Left lung (tissue), 10 donors: ENCODE results near the gene SNX1. TPM values are rescaled to one million over a fixed set of nuclear protein-coding genes. Genes with fewer than 3 reads are reported as not detected.
A peak's percentile ranks its signal among the peaks of the same experiment; 100 is the strongest.
"Not testable (repeated sequence)": the region's sequence is repeated elsewhere in the genome, so short reads cannot be mapped to it uniquely, and the experiment has no call there.

Experiments used
- ATAC-seq: fragments of 200-7000 bp; cut with Tn5 transposase; one replicate; pipeline ENCODE4 v1.9.1; 2020; ENCODE audit warnings: moderate library complexity
- DNase-seq, 4 donors: peaks; one replicate each; pipeline ENCODE4 v3.0.0-alpha.2; 2013 to 2020
- H3K27ac ChIP-seq, 2 donors: fragments of 200-600 bp; sonication (generic) in 1 of 2; one replicate each; pipeline versions ENCODE4 v1.5.0 to v1.8.0; 2020 to 2021
- H3K27me3 ChIP-seq, 2 donors: fragments of 200-600 bp; sonication (generic) in 1 of 2; one replicate each; pipeline versions ENCODE4 v1.5.0 to v1.8.0; 2020 to 2021
- H3K36me3 ChIP-seq, 2 donors: fragments of 200-600 bp; sonication (generic) in 1 of 2; one replicate each; pipeline versions ENCODE4 v1.5.0 to v1.8.0; 2020 to 2021
- H3K4me1 ChIP-seq, 2 donors: fragments of 200-600 bp; one replicate each; pipeline ENCODE4 v1.8.0; 2021
- H3K4me3 ChIP-seq, 2 donors: fragments of 200-600 bp; sonication (generic) in 1 of 2; one replicate each; pipeline versions ENCODE4 v1.5.0 to v1.8.0; 2020 to 2021; ENCODE audit warnings: mild to moderate bottlenecking in 1 of 2
- H3K9me3 ChIP-seq, 2 donors: fragments of 200-600 bp; sonication (generic) in 1 of 2; one replicate each; pipeline versions ENCODE4 v1.5.0 to v1.8.0; 2020 to 2021
- CTCF ChIP-seq, 2 donors: fragments of 200-600 bp; sonication (generic) in 1 of 2; IDR thresholded peaks; one replicate each; pipeline versions ENCODE4 v1.5.0 to v1.8.0; 2021; ENCODE audit warnings: antibody characterized with exemption in 2 of 2
- intact Hi-C, 2 donors: fragments of 100-400 bp; cut with DNase I; formaldehyde crosslinking; loops; one replicate each; pipeline versions ENCODE4 v1.11.2 to v1.14.2; 2022
- polyA plus RNA-seq, 6 donors: library from polyadenylated mRNA; unstranded; fragments of 120-200 nt; gene quantifications; one replicate each; pipeline ENCODE4 v1.2.1, GENCODE V29; 2013; ENCODE audit not compliant: insufficient read length in 6 of 6
- total RNA-seq, 2 donors: library from RNA; stranded (reverse); fragmentation: NEBNext Ultra II Directional; extraction: Animal tissue kit (Norgen Biotek cat#: 25700); gene quantifications; one replicate each; pipeline ENCODE4 v1.2.1, GENCODE V29; 2021
- donor health status: DM: no; HTN: yes; CAD: no.
- donor health status: DM: no; HTN: no; CAD: no.

Gene SNX1
- total and polyA plus RNA-seq, 8 donors, result 121 to 160 (median 126) TPM

- no peak overlapping the region for H3K27ac ChIP-seq
- DNase-seq (no peak), ATAC-seq (no peak)
- no peaks in the 10 kb centered on the region for H3K27me3 ChIP-seq
- TF ChIP-seq CTCF (IDR thresholded peaks at IDR 0.05), result no peak
- no peaks in the 10 kb centered on the region for H3K9me3 ChIP-seq
- H3K36me3 ChIP-seq, result no peaks in the 10 kb centered on the region
- H3K4me3 ChIP-seq, result no peak overlapping the region
- intact Hi-C loops, result no loop called here
- peaks cover 24 to 88% of the 10 kb centered on the region in 2 donors for H3K4me1 ChIP-seq
Observed at GRCh38 chr15:64099379-64099778, 3.6 kb downstream of the SNX1 start.

- ATAC-seq (no peak), DNase-seq (no peak)
- Histone ChIP-seq H3K4me3 (no peak overlapping the region), H3K27me3 (no peaks in the 10 kb centered on the region), H3K4me1 (peaks cover 30 to 91% of the 10 kb centered on the region in 2 donors), H3K9me3 (no peaks in the 10 kb centered on the region), H3K27ac (peak overlapping the region; percentile 20 to 42), H3K36me3 (no peaks in the 10 kb centered on the region)
- intact Hi-C loops, result no loop called here
- TF ChIP-seq CTCF (IDR thresholded peaks at IDR 0.05), result no peak
Observed at GRCh38 chr15:64100958-64101357, 5.2 kb downstream of the SNX1 start.

- TF ChIP-seq CTCF (IDR thresholded peaks at IDR 0.05), result no peak
- intact Hi-C loops, result no loop called here
- no peak for ATAC-seq
Observed at GRCh38 chr15:64102497-64102896, 6.7 kb downstream of the SNX1 start.

GRCh38 chr15:64105113-64105704, 9.4 kb downstream of the SNX1 start:
- no peaks in the 10 kb centered on the region for H3K36me3 ChIP-seq
- intact Hi-C loops, result no loop called here
- no peak for TF ChIP-seq CTCF (IDR thresholded peaks at IDR 0.05)
- no peaks in the 10 kb centered on the region for H3K9me3 ChIP-seq
- peak; percentile 56 for ATAC-seq
- no peak overlapping the region for H3K4me3 ChIP-seq
- peaks cover 26 to 97% of the 10 kb centered on the region in 2 donors for H3K4me1 ChIP-seq
- H3K27ac ChIP-seq, result peak overlapping the region; percentile 81 to 82
- no peaks in the 10 kb centered on the region for H3K27me3 ChIP-seq
- DNase-seq, result peak in 2 of 4 donors; percentile 60 to 78

More at GRCh38 chr15:64102497-64102896, 6.7 kb downstream of the SNX1 start:
- Histone ChIP-seq H3K27me3 (no peaks in the 10 kb centered on the region), H3K4me3 (no peak overlapping the region), H3K27ac (no peak overlapping the region), H3K4me1 (peaks cover 36 to 98% of the 10 kb centered on the region in 2 donors), H3K36me3 (no peaks in the 10 kb centered on the region), H3K9me3 (no peaks in the 10 kb centered on the region)
- DNase-seq, result no peak

- H3K27ac ChIP-seq, result peak overlapping the region in 1 of 2 donors; percentile 53
- no peak for DNase-seq
- no peak for TF ChIP-seq CTCF (IDR thresholded peaks at IDR 0.05)
- no peak overlapping the region for H3K4me3 ChIP-seq
- H3K36me3 ChIP-seq, result peaks cover 0 to 1% of the 10 kb centered on the region in 2 donors
- intact Hi-C loops, result no loop called here
- H3K4me1 ChIP-seq, result peaks cover 31 to 99% of the 10 kb centered on the region in 2 donors
- no peaks in the 10 kb centered on the region for H3K9me3 ChIP-seq
- ATAC-seq, result peak; percentile 72
- no peaks in the 10 kb centered on the region for H3K27me3 ChIP-seq
Observed at GRCh38 chr15:64107337-64107736, 11.6 kb downstream of the SNX1 start.

GRCh38 chr15:64110108-64110701, 14.4 kb downstream of the SNX1 start:
- ATAC-seq, H3K27me3 ChIP-seq, H3K4me3 ChIP-seq, intact Hi-C loops, H3K9me3 ChIP-seq, DNase-seq: not testable (repeated sequence)
- Histone ChIP-seq H3K4me1 (peaks cover 25 to 87% of the 10 kb centered on the region in 2 donors), H3K27ac (peak overlapping the region in 1 of 2 donors; percentile 55), H3K36me3 (peaks cover 0 to 30% of the 10 kb centered on the region in 2 donors)
